GM12872 (cell line): ENCODE data around the gene ITGBL1.

Source experiments
- TF ChIP-seq, protein P1 (sequence below): IDR thresholded peaks from 3 replicates; pipeline ENCODE4 v1.5.1; 2011; ENCODE audit warnings: low read depth, mild to moderate bottlenecking, low read length, moderate library complexity; ENCODE audit not compliant: insufficient read depth

ITGBL1 gene

GRCh38 chr13:101490406-101491015, 38.0 kb downstream of the ITGBL1 start:
- TF ChIP-seq, protein P1, sequence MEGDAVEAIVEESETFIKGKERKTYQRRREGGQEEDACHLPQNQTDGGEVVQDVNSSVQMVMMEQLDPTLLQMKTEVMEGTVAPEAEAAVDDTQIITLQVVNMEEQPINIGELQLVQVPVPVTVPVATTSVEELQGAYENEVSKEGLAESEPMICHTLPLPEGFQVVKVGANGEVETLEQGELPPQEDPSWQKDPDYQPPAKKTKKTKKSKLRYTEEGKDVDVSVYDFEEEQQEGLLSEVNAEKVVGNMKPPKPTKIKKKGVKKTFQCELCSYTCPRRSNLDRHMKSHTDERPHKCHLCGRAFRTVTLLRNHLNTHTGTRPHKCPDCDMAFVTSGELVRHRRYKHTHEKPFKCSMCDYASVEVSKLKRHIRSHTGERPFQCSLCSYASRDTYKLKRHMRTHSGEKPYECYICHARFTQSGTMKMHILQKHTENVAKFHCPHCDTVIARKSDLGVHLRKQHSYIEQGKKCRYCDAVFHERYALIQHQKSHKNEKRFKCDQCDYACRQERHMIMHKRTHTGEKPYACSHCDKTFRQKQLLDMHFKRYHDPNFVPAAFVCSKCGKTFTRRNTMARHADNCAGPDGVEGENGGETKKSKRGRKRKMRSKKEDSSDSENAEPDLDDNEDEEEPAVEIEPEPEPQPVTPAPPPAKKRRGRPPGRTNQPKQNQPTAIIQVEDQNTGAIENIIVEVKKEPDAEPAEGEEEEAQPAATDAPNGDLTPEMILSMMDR, result no peak

- TF ChIP-seq, protein P1, result no peak
Observed at GRCh38 chr13:101492251-101492910, 39.9 kb downstream of the ITGBL1 start.

- TF ChIP-seq, protein P1, result no peak
Observed at GRCh38 chr13:101493541-101493940, 41.1 kb downstream of the ITGBL1 start.

DNA sequence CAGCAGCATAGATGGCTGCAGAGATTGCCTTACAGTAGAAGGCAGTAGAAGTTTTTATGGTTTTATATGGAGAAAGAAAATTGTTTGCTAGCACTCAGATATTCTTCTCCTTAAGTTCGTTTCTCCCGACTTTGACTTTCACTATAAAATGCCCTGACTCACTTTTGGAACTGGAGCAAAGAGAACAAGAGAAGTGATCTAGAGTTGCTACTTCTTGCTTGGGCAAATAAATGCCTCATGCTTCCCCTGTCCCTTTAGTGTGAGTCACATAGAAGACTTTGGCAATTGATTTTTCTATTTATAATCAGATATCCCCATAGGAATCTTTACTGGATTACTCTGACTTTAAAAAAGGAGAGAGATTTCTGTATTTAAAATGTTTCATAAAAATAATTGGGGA, 46.9 kb downstream of the ITGBL1 start:
- TF ChIP-seq, protein P1, result no peak

GRCh38 chr13:101502618-101503017, 50.1 kb downstream of the ITGBL1 start:
- TF ChIP-seq, protein P1, result no peak

DNA sequence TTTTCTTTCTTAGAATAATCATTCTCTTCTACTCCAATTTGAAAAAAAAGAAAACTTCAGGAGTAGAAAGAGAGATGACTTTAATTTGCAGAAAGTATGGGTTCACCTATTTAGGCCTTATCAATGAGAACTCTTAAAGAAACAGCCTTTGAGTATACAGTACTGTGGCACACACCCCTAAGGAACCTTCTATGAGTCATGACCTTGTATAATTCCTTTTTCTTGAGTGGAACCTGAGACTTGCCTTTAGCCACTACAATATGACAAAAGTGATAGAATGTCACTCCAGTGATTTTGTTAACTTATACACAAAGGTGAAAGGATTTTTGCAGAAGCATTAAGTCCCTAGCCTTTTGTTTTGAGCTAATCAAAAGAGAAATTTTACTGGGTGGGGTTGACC, 58.7 kb downstream of the ITGBL1 start:
- TF ChIP-seq, protein P1, result no peak

- TF ChIP-seq, protein P1, result no peak
Observed at GRCh38 chr13:101511766-101512165, 59.3 kb downstream of the ITGBL1 start.
